Left ventricle myocardium inferior (tissue), 1 donor: ENCODE measurements around the gene SLC16A7. TPM values are rescaled to one million over a fixed set of nuclear protein-coding genes. Genes with fewer than 3 reads are reported as not detected.

Source experiments
- DNase-seq: peaks from one replicate; pipeline ENCODE4 v3.0.0-alpha.2; 2020
- H3K27ac ChIP-seq: fragments of 200-600 bp; replicated peaks from 2 replicates; pipeline ENCODE4 v1.8.0; 2021
- H3K27me3 ChIP-seq: fragments of 200-600 bp; 2 replicates; pipeline ENCODE4 v1.8.0; 2021; ENCODE audit warnings: low read depth
- H3K36me3 ChIP-seq: fragments of 200-600 bp; 2 replicates; pipeline ENCODE4 v1.8.0; 2021
- H3K4me1 ChIP-seq: fragments of 200-600 bp; 2 replicates; pipeline ENCODE4 v1.8.0; 2021
- H3K4me3 ChIP-seq: fragments of 200-600 bp; 2 replicates; pipeline ENCODE4 v1.8.0; 2021; ENCODE audit warnings: mild to moderate bottlenecking, moderate library complexity
- H3K9me3 ChIP-seq: fragments of 200-600 bp; replicated peaks from 2 replicates; pipeline ENCODE4 v1.8.0; 2021
- intact Hi-C: fragments of 100-400 bp; cut with micrococcal nuclease; formaldehyde crosslinking; loops from one replicate; pipeline ENCODE4 v1.11.0; 2022
- total RNA-seq: library from RNA; stranded (reverse); fragmentation: NEBNext Ultra II Directional; extraction: Animal tissue kit (Norgen Biotek cat#: 25700); gene quantifications from one replicate; pipeline ENCODE4 v1.2.1, GENCODE V29; 2021
- TF ChIP-seq, protein P1 (sequence below): fragments of 200-600 bp; IDR thresholded peaks from 2 replicates; pipeline ENCODE4 v1.8.0; 2021; ENCODE audit warnings: antibody characterized with exemption, mild to moderate bottlenecking, borderline replicate concordance
- donor health status: DM: no; HTN: yes; CAD: no; lungs with severe emphysema.

The SLC16A7 gene
- total RNA-seq, 1 donor from 2014 or later = 134 TPM

DNA sequence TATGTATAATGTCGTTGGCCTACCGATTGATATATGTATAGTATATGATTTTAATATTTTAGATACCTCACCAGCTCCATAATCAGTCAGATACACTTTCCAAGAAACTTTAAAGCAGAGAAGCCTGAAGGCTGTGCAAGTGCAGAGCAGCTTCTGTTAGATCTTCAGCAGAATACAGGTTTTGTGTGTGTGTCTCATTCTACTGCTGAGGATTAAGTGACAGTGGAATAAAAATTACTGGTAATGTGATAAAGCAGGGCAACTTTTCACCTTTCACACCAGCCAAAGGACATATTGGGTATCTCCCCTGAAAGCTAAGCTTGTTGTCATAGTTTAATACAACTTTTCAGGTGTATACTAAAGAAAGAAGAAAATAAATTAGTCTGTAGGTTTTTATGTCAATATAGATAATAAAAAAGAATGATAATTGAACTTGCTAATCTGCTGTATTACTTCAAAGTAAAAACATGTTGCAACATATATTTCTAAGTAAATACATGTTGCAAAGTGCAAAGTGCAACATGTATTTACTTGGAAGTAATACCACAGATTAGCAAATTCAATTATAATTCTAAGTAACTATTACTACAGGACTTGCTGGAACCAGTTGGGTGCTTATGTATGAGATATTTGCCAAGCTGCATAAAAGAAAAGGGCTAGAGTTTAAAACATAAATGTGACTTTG, 128.3 kb downstream of the SLC16A7 start:
- no peak for DNase-seq
- no peaks in the 10 kb centered on the region for H3K9me3 ChIP-seq
- TF ChIP-seq, protein P1, sequence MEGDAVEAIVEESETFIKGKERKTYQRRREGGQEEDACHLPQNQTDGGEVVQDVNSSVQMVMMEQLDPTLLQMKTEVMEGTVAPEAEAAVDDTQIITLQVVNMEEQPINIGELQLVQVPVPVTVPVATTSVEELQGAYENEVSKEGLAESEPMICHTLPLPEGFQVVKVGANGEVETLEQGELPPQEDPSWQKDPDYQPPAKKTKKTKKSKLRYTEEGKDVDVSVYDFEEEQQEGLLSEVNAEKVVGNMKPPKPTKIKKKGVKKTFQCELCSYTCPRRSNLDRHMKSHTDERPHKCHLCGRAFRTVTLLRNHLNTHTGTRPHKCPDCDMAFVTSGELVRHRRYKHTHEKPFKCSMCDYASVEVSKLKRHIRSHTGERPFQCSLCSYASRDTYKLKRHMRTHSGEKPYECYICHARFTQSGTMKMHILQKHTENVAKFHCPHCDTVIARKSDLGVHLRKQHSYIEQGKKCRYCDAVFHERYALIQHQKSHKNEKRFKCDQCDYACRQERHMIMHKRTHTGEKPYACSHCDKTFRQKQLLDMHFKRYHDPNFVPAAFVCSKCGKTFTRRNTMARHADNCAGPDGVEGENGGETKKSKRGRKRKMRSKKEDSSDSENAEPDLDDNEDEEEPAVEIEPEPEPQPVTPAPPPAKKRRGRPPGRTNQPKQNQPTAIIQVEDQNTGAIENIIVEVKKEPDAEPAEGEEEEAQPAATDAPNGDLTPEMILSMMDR = no peak
- intact Hi-C loops = no loop called here
- peaks cover 39% of the 10 kb centered on the region for H3K4me1 ChIP-seq
- H3K4me3 ChIP-seq = no peak overlapping the region
- no peak overlapping the region for H3K27ac ChIP-seq
- H3K27me3 ChIP-seq = no peaks in the 10 kb centered on the region
- no peaks in the 10 kb centered on the region for H3K36me3 ChIP-seq

GRCh38 chr12:59733200-59733599, 137.4 kb downstream of the SLC16A7 start:
- no peaks in the 10 kb centered on the region for H3K27me3 ChIP-seq
- peaks cover 69% of the 10 kb centered on the region for H3K4me1 ChIP-seq
- no peak overlapping the region for H3K4me3 ChIP-seq
- TF ChIP-seq, protein P1 = no peak
- intact Hi-C loops = no loop called here
- no peak for DNase-seq
- no peak overlapping the region for H3K27ac ChIP-seq
- no peaks in the 10 kb centered on the region for H3K9me3 ChIP-seq
- H3K36me3 ChIP-seq = no peaks in the 10 kb centered on the region

DNA sequence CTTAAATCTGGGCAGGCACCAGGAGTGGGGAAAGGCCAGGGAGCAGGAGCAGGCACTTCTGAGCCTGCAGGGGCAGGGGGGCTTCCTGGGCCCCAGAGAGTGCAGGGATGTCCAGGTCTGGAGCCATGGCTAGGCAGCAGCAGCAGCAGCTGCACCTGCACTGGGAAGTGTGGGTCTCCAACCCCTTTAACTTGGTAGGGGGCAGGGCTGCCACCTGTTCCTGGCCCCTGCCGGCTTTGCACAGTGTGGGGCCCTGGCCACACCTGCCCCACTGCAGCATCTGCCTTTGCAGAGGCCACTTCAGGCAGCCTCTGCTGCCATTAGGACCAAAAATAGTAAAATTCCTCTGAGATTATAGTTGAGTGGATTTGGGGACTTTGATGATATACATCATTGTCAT, 138.5 kb downstream of the SLC16A7 start:
- H3K27ac ChIP-seq = no peak overlapping the region

GRCh38 chr12:59735231-59735630, 139.4 kb downstream of the SLC16A7 start:
- H3K4me3 ChIP-seq = no peak overlapping the region
- intact Hi-C loops = no loop called here
- peaks cover 74% of the 10 kb centered on the region for H3K4me1 ChIP-seq
- no peak overlapping the region for H3K27ac ChIP-seq
- no peak for DNase-seq
- TF ChIP-seq, protein P1 = no peak
- H3K27me3 ChIP-seq = no peaks in the 10 kb centered on the region
- no peaks in the 10 kb centered on the region for H3K36me3 ChIP-seq
- no peaks in the 10 kb centered on the region for H3K9me3 ChIP-seq

More for the DNA sequence above, 138.5 kb downstream of the SLC16A7 start:
- Histone ChIP-seq H3K27me3 (no peaks in the 10 kb centered on the region), H3K9me3 (no peaks in the 10 kb centered on the region), H3K4me1 (peaks cover 74% of the 10 kb centered on the region), H3K4me3 (no peak overlapping the region), H3K36me3 (no peaks in the 10 kb centered on the region)
- TF ChIP-seq, protein P1 = no peak
- intact Hi-C loops = no loop called here
- no peak for DNase-seq

DNA sequence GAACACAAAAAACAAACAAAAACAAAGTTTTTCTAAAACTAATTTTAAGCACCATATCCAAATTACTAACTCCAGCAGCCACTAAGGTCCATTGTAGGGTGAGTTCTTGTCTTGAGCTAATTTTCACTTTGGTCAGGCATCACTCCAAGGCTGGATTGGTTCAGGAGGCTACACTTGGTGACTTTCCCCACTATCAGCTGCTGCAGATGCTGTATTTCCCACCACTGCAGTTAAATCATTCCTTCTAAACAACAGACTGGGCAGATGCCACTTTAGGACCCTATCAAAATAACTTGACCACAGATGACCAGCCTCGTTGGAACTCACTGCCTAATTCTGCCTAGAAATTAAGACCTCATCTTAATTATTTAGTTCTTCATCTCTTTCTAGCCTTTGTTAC, 140.5 kb downstream of the SLC16A7 start:
- Histone ChIP-seq H3K27me3 (no peaks in the 10 kb centered on the region), H3K4me1 (peaks cover 73% of the 10 kb centered on the region), H3K9me3 (no peaks in the 10 kb centered on the region), H3K27ac (no peak overlapping the region), H3K4me3 (no peak overlapping the region), H3K36me3 (no peaks in the 10 kb centered on the region)
- TF ChIP-seq, protein P1 = no peak
- no peak for DNase-seq
- intact Hi-C loops = no loop called here
